ENCODE results near the gene MAGI3. TPM values are rescaled to one million over a fixed set of nuclear protein-coding genes. Genes with fewer than 3 reads are reported as not detected.

MAGI3 gene
- total RNA-seq, 2 experiments from 2014 or later, result 4.7 to 7.8 TPM

- H3K27ac ChIP-seq (ENCODE audit: low read depth, low read length, poor library complexity, severe bottlenecking), result no peak overlapping the region
- DNase-seq (ENCODE audit: low spot score), result no peak
- ChIA-PET POLR2A (interaction anchor here (1.1 to 2.0 kb wide), 2 partner anchors 10 to 389 kb away, joined by 3 to 12 read pairs; no protein-coding TSS in a partner anchor), CTCF (ENCODE audit: unreplicated experiment) (no interaction called here)
- H3K79me2 ChIP-seq (ENCODE audit: insufficient read depth, low read depth, low read length), result no peaks in the 10 kb centered on the region
- no peak for TF ChIP-seq CTCF (conservative IDR thresholded peaks at IDR 0.05; ENCODE audit: low read length)
- no peak for TF ChIP-seq EZH2phosphoT487 (IDR thresholded peaks at IDR 0.05; ENCODE audit: borderline replicate concordance, low read depth, low read length)
- H3K4me2 ChIP-seq (ENCODE audit: low read length), result peak overlapping the region; percentile 88; the same call in 1 of the 2 replicates
- H3K9me2 ChIP-seq (ENCODE audit: insufficient read depth, low read length), result no peaks in the 10 kb centered on the region
- no peaks in the 10 kb centered on the region for H3K9me3 ChIP-seq (ENCODE audit: low read length)
- no peaks in the 10 kb centered on the region for H3K36me3 ChIP-seq (ENCODE audit: insufficient read depth, low read length)
- no peak overlapping the region for H3K4me3 ChIP-seq (ENCODE audit: low read depth, low read length, poor library complexity, severe bottlenecking)
- TSS peak; percentile 48 for BruUV-seq (replicated peaks)
- peaks cover 8% of the 10 kb centered on the region; the same call in 1 of the 2 replicates for H4K20me1 ChIP-seq (ENCODE audit: insufficient read depth, low read length)
- no peak overlapping the region for H2AFZ ChIP-seq (ENCODE audit: low read length)
- H3K4me1 ChIP-seq (ENCODE audit: insufficient read depth, low read length, poor library complexity, severe bottlenecking), result peaks cover 18% of the 10 kb centered on the region
- intact Hi-C loops (cut with micrococcal nuclease; ENCODE audit: unreplicated experiment), result loop anchor here (10.0 kb wide), 1 partner anchor 248 kb away; no protein-coding TSS in a partner anchor
Measured at GRCh38 chr1:113392541-113393128, 2.3 kb downstream of the MAGI3 start.

- no peaks in the 10 kb centered on the region for H3K36me3 ChIP-seq (ENCODE audit: insufficient read depth, low read length)
- no TSS peak for BruUV-seq (replicated peaks)
Measured at GRCh38 chr1:113394043-113394862, 3.9 kb downstream of the MAGI3 start.

GRCh38 chr1:113394863-113395259, 4.5 kb downstream of the MAGI3 start:
- H3K79me2 ChIP-seq (ENCODE audit: insufficient read depth, low read depth, low read length), result no peaks in the 10 kb centered on the region
- DNase-seq (ENCODE audit: low spot score), result no peak
- ChIA-PET POLR2A (no interaction called here), CTCF (ENCODE audit: unreplicated experiment) (no interaction called here)
- peaks cover 8% of the 10 kb centered on the region for H4K20me1 ChIP-seq (ENCODE audit: insufficient read depth, low read length)
- H3K36me3 ChIP-seq (ENCODE audit: insufficient read depth, low read length), result no peaks in the 10 kb centered on the region
- H3K9me3 ChIP-seq (ENCODE audit: low read length), result no peaks in the 10 kb centered on the region
- no peaks in the 10 kb centered on the region for H3K9me2 ChIP-seq (ENCODE audit: insufficient read depth, low read length)
- H2AFZ ChIP-seq (ENCODE audit: low read length), result no peak overlapping the region
- no peak for TF ChIP-seq CTCF (conservative IDR thresholded peaks at IDR 0.05; ENCODE audit: low read length)
- TF ChIP-seq EZH2phosphoT487 (IDR thresholded peaks at IDR 0.05; ENCODE audit: borderline replicate concordance, low read depth, low read length), result no peak
- H3K4me2 ChIP-seq (ENCODE audit: low read length), result no peak overlapping the region
- H3K4me3 ChIP-seq (ENCODE audit: low read depth, low read length, poor library complexity, severe bottlenecking), result no peak overlapping the region
- H3K27ac ChIP-seq (ENCODE audit: low read depth, low read length, poor library complexity, severe bottlenecking), result no peak overlapping the region
- intact Hi-C loops (cut with micrococcal nuclease; ENCODE audit: unreplicated experiment), result loop anchor here (10.0 kb wide), 1 partner anchor 250 kb away; no protein-coding TSS in a partner anchor
- no TSS peak for BruUV-seq (replicated peaks)
- H3K4me1 ChIP-seq (ENCODE audit: insufficient read depth, low read length, poor library complexity, severe bottlenecking), result peaks cover 10% of the 10 kb centered on the region

More at GRCh38 chr1:113394043-113394862, 3.9 kb downstream of the MAGI3 start:
- ChIA-PET CTCF (ENCODE audit: unreplicated experiment) (no interaction called here), POLR2A (no interaction called here)
- H3K4me3 ChIP-seq (ENCODE audit: low read depth, low read length, poor library complexity, severe bottlenecking), result no peak overlapping the region
- no peak for DNase-seq (ENCODE audit: low spot score)
- H3K9me2 ChIP-seq (ENCODE audit: insufficient read depth, low read length), result no peaks in the 10 kb centered on the region
- no peak overlapping the region for H2AFZ ChIP-seq (ENCODE audit: low read length)
- H3K27ac ChIP-seq (ENCODE audit: low read depth, low read length, poor library complexity, severe bottlenecking), result no peak overlapping the region
- no peak for TF ChIP-seq EZH2phosphoT487 (IDR thresholded peaks at IDR 0.05; ENCODE audit: borderline replicate concordance, low read depth, low read length)
- H3K4me1 ChIP-seq (ENCODE audit: insufficient read depth, low read length, poor library complexity, severe bottlenecking), result peaks cover 15% of the 10 kb centered on the region
- no peaks in the 10 kb centered on the region for H3K79me2 ChIP-seq (ENCODE audit: insufficient read depth, low read depth, low read length)
- peaks cover 8% of the 10 kb centered on the region for H4K20me1 ChIP-seq (ENCODE audit: insufficient read depth, low read length)
- no peaks in the 10 kb centered on the region for H3K9me3 ChIP-seq (ENCODE audit: low read length)
- intact Hi-C loops (cut with micrococcal nuclease; ENCODE audit: unreplicated experiment), result loop anchor here (10.0 kb wide), 1 partner anchor 249 kb away; no protein-coding TSS in a partner anchor
- no peak overlapping the region for H3K4me2 ChIP-seq (ENCODE audit: low read length)

All from OCI-LY7 (cell line).